MV-4-11 (cell line): Measurements from ENCODE around the gene MSL1.

Experiments
- DNase-seq: peaks from one replicate; lab custom pipeline; 2025; lab: John Stamatoyannopoulos, UW

Gene MSL1, protein sequence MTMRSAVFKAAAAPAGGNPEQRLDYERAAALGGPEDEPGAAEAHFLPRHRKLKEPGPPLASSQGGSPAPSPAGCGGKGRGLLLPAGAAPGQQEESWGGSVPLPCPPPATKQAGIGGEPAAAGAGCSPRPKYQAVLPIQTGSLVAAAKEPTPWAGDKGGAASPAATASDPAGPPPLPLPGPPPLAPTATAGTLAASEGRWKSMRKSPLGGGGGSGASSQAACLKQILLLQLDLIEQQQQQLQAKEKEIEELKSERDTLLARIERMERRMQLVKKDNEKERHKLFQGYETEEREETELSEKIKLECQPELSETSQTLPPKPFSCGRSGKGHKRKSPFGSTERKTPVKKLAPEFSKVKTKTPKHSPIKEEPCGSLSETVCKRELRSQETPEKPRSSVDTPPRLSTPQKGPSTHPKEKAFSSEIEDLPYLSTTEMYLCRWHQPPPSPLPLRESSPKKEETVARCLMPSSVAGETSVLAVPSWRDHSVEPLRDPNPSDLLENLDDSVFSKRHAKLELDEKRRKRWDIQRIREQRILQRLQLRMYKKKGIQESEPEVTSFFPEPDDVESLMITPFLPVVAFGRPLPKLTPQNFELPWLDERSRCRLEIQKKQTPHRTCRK

GRCh38 chr17:40121181-40122135, at the start of gene MSL1:
MSL1 (plus strand) TSS chr17:40121971; CDS start chr17:40122613, 642 bp downstream.
- DNase-seq, result peak; percentile 61

DNA sequence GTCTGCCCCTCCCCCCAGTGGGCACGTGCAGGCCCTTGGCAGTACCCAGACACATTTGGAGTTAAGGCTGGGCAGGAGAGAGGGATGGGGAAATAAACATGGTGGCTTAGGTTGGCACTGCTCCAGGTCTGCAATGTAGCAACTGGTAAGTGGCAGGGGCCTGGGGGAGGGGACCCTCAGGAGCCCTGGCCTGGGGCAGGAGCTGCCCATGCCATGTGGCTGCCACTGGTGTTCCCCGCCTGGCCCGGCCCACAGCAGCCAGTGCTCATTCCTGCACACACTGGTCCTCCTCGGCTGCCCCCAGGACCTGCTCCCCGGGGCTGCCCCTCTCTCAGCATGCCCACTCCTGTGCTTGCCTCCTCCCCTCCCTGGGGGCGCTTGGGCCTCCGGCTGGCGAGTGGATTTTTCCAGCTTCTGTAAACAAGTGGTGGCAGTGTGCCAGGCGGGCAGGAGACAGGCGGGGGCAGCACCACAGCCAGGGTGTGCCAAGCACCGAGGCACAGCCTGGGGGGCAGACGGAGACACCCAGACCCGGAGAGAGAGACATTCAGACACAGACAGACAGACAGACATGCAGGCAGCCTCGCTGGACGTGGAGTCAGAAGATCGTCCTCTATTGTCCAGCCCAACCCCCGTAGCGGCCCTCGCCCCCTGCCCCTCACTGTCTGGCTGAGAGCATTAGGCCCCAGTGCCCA, 49.6 kb upstream of the MSL1 start:
- no peak for DNase-seq

- no peak for DNase-seq
These were observed 48.9 kb upstream of the MSL1 start for GRCh38 chr17:40072735-40073346.

- no peak for DNase-seq
These were observed 48.2 kb upstream of the MSL1 start for GRCh38 chr17:40073454-40074174.

DNA sequence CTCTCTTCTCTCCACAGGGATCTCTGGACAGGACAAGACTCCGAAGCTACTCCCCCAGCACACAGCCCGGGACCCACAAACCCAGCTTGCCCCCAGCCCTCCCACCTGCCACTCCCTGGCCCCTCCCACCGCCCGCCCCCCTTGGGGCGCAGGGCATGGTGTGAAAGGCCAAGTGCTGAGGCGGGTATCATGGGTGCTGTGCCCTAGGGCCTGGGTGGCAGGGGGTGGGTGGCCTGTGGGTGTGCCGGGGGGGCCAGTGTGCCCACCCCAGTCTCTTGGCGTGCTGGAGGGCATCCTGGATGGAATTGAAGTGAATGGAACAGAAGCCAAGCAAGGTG, 47.6 kb upstream of the MSL1 start:
- no peak for DNase-seq

DNA sequence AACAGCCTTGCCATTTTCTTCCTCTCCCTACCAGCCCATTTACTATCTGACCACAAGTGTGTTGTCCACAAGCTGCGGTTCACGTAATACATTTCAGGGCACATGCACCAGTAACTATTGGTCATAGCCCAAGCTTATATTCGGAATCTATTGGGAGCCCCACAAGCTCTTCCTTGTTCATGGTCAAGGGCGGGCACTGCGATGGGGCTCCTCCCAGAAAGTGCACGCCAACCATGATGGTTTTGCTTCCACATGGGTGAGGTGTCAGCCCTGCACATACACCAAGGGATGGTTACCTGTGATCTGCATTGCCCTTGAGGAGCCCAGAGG, 46.9 kb upstream of the MSL1 start:
- no peak for DNase-seq

GRCh38 chr17:40075201-40075941, 46.4 kb upstream of the MSL1 start:
- peak; percentile 70 for DNase-seq

- DNase-seq, result no peak
These were observed 45.8 kb upstream of the MSL1 start for GRCh38 chr17:40075942-40076498.

DNA sequence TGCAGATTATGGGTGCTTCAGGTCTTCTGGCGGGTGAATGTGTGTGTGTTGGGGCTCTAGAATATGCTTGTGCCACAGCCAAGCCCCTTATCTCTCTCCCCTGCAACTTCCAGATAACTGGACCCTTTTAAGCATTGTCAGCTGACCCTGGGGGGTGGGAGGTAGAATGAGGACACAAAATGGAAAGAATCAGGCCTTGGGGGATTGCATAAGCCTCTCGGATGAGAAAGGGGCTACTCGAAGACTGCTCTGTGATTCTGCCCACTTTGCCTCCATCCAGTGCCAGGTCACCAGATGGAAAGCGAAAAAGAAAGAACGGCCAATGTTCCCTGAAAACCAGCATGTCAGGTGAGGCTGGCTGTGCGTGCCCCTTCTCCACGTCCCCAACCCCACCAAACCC, 45.2 kb upstream of the MSL1 start:
- DNase-seq, result no peak

GRCh38 chr17:40079545-40079944, 42.2 kb upstream of the MSL1 start:
- DNase-seq, result no peak

DNA sequence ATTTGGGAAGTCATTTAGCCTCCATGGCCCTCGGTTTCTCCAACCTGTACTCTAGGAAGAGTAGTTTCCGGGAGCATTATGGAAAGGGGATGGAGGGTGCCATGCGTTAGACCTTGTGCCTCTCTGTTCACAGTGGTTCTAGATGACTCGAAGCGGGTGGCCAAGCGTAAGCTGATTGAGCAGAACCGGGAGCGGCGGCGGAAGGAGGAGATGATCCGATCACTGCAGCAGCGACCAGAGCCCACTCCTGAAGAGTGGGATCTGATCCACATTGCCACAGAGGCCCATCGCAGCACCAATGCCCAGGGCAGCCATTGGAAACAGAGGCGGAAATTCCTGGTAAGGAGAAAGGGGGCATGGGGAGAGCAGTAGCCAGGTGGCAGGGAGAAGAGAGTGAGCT, 37.3 kb upstream of the MSL1 start:
- no peak for DNase-seq

DNA sequence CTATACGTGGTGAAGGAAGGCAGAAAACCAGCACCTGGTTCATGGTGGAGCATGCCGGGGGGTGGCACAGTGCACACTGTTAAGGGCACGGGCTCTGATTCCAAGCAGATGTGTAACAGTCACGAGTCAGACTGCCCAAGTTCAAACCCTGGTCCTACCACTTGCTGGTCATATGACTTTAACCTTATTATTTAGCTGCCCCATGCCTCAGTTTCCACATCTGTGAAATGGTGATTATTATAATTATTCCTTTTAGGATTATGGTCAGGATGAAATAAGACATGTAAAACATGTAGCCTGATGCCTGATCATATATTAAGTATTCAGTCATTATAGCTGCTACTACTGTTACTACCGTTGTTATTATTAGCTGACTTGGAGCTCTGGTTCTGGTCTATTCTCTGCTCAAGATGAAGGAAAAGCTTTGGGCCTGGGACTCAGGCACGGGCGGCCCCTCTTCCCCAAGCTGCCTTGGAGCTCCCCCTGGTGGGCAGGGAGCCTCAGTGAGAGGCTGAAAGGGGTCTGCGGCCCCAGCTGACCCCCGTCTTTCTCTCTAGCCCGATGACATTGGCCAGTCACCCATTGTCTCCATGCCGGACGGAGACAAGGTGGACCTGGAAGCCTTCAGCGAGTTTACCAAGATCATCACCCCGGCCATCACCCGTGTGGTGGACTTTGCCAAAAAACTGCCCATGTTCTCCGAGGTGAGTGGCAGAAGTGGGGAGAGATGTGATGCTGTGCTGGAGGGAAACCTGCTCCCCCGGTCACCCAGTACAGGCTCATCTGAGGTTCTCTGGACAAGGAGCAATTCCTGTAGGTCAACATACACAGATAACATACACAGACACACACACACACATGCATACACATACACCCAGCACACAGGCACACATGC, 35.4 kb upstream of the MSL1 start:
- no peak for DNase-seq

DNA sequence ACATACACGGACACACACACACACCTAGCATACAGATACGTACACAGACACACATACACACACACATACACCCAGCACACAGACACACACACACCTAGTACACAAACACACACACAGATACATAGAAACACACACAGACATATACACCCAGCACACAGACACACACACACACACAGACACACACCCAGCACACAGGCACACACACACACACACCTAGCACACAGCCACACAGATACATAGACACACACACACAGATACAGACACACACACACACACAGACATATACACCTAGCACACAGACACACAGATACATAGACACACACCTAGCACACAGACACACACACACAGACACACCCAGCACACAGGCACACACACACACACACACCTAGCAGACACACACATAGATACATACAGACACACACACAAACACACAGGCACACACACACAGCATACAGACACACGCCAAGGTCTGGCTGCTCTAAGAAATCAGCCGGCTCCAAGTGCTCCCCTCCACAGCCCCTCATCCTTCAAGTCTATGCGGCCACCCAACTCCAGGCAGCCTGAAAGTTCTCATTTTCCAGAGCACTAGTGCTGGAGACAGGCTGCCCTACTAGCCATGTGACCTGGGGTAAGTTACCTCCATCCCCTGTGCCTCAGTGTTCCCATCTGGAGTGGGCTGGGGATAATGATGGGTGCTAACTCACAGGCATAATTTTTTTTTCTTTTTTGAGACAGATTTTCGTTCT, 34.5 kb upstream of the MSL1 start:
- no peak for DNase-seq

- no peak for DNase-seq
These were observed 33.7 kb upstream of the MSL1 start for GRCh38 chr17:40087903-40088718.

DNA sequence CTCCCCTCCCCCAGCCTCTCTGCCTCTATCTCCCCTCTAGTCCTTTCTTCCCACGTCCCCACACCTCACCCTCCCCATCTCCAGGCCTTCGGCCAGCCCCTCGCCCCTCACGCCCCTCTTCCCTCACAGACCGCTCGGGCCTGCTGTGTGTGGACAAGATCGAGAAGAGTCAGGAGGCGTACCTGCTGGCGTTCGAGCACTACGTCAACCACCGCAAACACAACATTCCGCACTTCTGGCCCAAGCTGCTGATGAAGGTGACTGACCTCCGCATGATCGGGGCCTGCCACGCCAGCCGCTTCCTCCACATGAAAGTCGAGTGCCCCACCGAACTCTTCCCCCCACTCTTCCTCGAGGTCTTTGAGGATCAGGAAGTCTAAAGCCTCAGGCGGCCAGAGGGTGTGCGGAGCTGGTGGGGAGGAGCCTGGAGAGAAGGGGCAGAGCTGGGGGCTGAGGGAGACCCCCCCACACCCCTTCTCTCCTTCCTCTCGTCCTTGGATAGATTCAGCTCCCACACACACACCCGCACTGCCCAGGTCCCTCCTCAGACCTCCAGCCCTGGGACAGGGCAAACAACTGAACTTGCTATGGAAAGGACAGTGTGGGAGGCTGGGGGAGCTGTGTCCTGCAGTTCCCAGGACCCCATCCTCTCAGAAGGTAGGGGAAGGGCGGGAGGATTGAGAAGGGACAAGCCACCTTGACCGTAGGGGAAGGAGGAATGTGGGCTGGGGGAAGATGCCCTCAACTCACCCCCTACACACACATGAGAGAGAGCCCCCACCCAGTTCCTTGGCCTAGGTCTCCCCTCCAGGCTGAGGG, 32.5 kb upstream of the MSL1 start:
- DNase-seq, result no peak
